K562 (cell line): Measurements from ENCODE around the gene SHOC1. TPM values are rescaled to one million over a fixed set of nuclear protein-coding genes. Genes with fewer than 3 reads are reported as not detected.
A peak's percentile ranks its signal among the peaks of the same experiment; 100 is the strongest.

Source experiments
- ATAC-seq: fragments of 200-7000 bp; cut with Tn5 transposase; 3 replicates; pipeline ENCODE4 v1.9.1; 2020; ENCODE audit warnings: moderate library complexity
- Bru-seq: library from RNA; stranded (reverse); fragments of 400-500 nt; gene quantifications from one replicate; lab custom pipeline; 2021; lab: Mats Ljungman, UMichigan
- BruChase-seq, 2 experiments: library from RNA; stranded (reverse); fragments of 400-500 nt; gene quantifications; one replicate each; lab custom pipeline; 2021; lab: Mats Ljungman, UMichigan
- BruUV-seq: library from RNA; stranded (reverse); fragments of 400-500 nt; replicated peaks from 2 replicates; lab custom pipeline; 2021; lab: Mats Ljungman, UMichigan
- CTCF ChIA-PET: fragments of 300-600 bp; formaldehyde crosslinking; extraction: SDS; loops from one replicate; lab custom pipeline; 2021; ENCODE audit warnings: low intra/inter-chr PET ratio; lab: Yijun Ruan, JAX
- POLR2A ChIA-PET: fragments of 300-600, 350-650 bp; sonication (Branson Sonifier 250); formaldehyde crosslinking; extraction: SDS; loops from one replicate; lab custom pipeline; 2021; ENCODE audit warnings: antibody characterized with exemption, inconsistent platforms; lab: Yijun Ruan, JAX
- DNase-seq, 4 experiments: peaks; one replicate each; pipeline versions ENCODE4 v3.0.0 to v3.0.0-alpha.2; 2011 to 2018; ENCODE audit warnings: low spot score in 3 of 4, mixed read lengths in 3 of 4; ENCODE audit errors: extremely low read depth in 1 of 4
- FAIRE-seq: peaks from 2 replicates; lab custom pipeline; 2011; peaks lifted over from hg19 to GRCh38; lab: Jason Lieb, UNC
- H2AFZ ChIP-seq: 2 replicates; pipeline ENCODE4 v1.6.0; 2011; ENCODE audit warnings: low read depth, low read length, control low read depth, inconsistent platforms
- H3K27ac ChIP-seq: fragments of 200-600 bp; 3 replicates; pipeline ENCODE4 v1.8.0; 2011; ENCODE audit warnings: low read depth, mild to moderate bottlenecking, control low read depth, inconsistent platforms, low read length, moderate library complexity, mixed read lengths; ENCODE audit errors: extremely low read depth
- H3K27me3 ChIP-seq, 2 experiments: fragments of 300-600 bp in 1 of 2; 2 replicates in 1 of 2; 3 replicates in 1 of 2; pipeline versions ENCODE4 v1.6.0 to v1.8.0; 2011; ENCODE audit warnings: inconsistent platforms in 2 of 2, low read length in 2 of 2, mild to moderate bottlenecking in 1 of 2, mixed read lengths in 1 of 2, moderate library complexity in 1 of 2; ENCODE audit not compliant: control insufficient read depth in 2 of 2, insufficient read depth in 2 of 2
- H3K36me3 ChIP-seq: fragments of 300-600 bp; 3 replicates; pipeline ENCODE4 v1.8.0; 2011; ENCODE audit warnings: mild to moderate bottlenecking, low read length, inconsistent platforms; ENCODE audit not compliant: control insufficient read depth, insufficient read depth
- H3K4me1 ChIP-seq, 2 experiments: fragments of 200-600 bp in 1 of 2; replicated peaks in 1 of 2; 2 replicates in 1 of 2; 3 replicates in 1 of 2; pipeline versions ENCODE4 v1.5.1 to v1.8.0; 2011; ENCODE audit warnings: inconsistent platforms in 2 of 2, low read length in 2 of 2, mild to moderate bottlenecking in 1 of 2, mixed read lengths in 1 of 2, moderate library complexity in 1 of 2; ENCODE audit not compliant: control insufficient read depth in 2 of 2, insufficient read depth in 2 of 2
- H3K4me2 ChIP-seq: 2 replicates; pipeline ENCODE4 v1.6.1; 2011; ENCODE audit warnings: low read length, control low read depth, inconsistent platforms, mixed read lengths; ENCODE audit not compliant: insufficient read depth
- H3K4me3 ChIP-seq: fragments of 200-600 bp; sonication (generic), shearing (Covaris generic); 2 replicates; pipeline ENCODE4 v1.5.1; 2016; ENCODE audit warnings: control low read depth, inconsistent platforms
- H3K79me2 ChIP-seq: fragments of 200-600 bp; 3 replicates; pipeline ENCODE4 v1.8.0; 2011; ENCODE audit warnings: low read length, inconsistent platforms; ENCODE audit not compliant: control insufficient read depth, insufficient read depth
- H3K9ac ChIP-seq, 2 experiments: 2 replicates each; pipeline versions ENCODE4 v1.6.0 to v1.6.1; 2011; ENCODE audit warnings: low read depth in 2 of 2, low read length in 2 of 2, control low read depth in 1 of 2, inconsistent platforms in 1 of 2, mild to moderate bottlenecking in 1 of 2, mixed read lengths in 1 of 2; ENCODE audit not compliant: insufficient read depth in 1 of 2
- H3K9me1 ChIP-seq: one replicate; pipeline ENCODE4 v1.6.0; 2011; ENCODE audit warnings: inconsistent platforms, mild to moderate bottlenecking, low read length, moderate library complexity; ENCODE audit not compliant: control insufficient read depth, insufficient read depth
- H3K9me3 ChIP-seq: replicated peaks from 2 replicates; pipeline ENCODE4 v1.5.1; 2011; ENCODE audit warnings: low read depth, low read length, inconsistent platforms; ENCODE audit not compliant: control insufficient read depth, insufficient read depth
- H4K20me1 ChIP-seq: replicated peaks from 2 replicates; pipeline ENCODE4 v1.6.1; 2011; ENCODE audit warnings: low read length, inconsistent platforms, mixed read lengths; ENCODE audit not compliant: control insufficient read depth, insufficient read depth
- BCLAF1 ChIP-seq, 2 experiments: fragments of 450-650 bp in 1 of 2; IDR thresholded peaks; 2 replicates each; pipeline ENCODE4 v1.6.1; 2011 to 2017; ENCODE audit warnings: low read depth in 2 of 2, antibody characterized with exemption in 1 of 2, borderline replicate concordance in 1 of 2, low read length in 1 of 2, mild to moderate bottlenecking in 1 of 2, mixed read lengths in 1 of 2; ENCODE audit not compliant: control insufficient read depth in 1 of 2
- E2F6 ChIP-seq, 2 experiments: IDR thresholded peaks; 2 replicates each; pipeline ENCODE4 v1.6.1; 2011; ENCODE audit warnings: borderline replicate concordance in 1 of 2, control low read depth in 1 of 2, low read depth in 1 of 2, low read length in 1 of 2, mild to moderate bottlenecking in 1 of 2, mixed read lengths in 1 of 2, moderate library complexity in 1 of 2; ENCODE audit not compliant: insufficient read depth in 1 of 2, insufficient read length in 1 of 2, poor library complexity in 1 of 2, severe bottlenecking in 1 of 2; ENCODE audit errors: extremely low read depth in 1 of 2
- GTF2A2 ChIP-seq: IDR thresholded peaks from 2 replicates; pipeline ENCODE4 v1.6.1; 2016; ENCODE audit warnings: mild to moderate bottlenecking, missing genetic modification characterization, missing compliant biosample characterization
- L3MBTL2 ChIP-seq: fragments of 450-650 bp; IDR thresholded peaks from 2 replicates; pipeline ENCODE4 v1.6.1; 2016; ENCODE audit warnings: mild to moderate bottlenecking, moderate library complexity
- RAD51 ChIP-seq: fragments of 450-650 bp; IDR thresholded peaks from 2 replicates; pipeline ENCODE4 v1.7.1; 2016; ENCODE audit warnings: low read depth, mild to moderate bottlenecking, borderline replicate concordance
- USF1 ChIP-seq: sonication (generic); formaldehyde crosslinking; IDR thresholded peaks from 2 replicates; pipeline ENCODE4 v1.9.0; 2022; ENCODE audit warnings: mild to moderate bottlenecking, missing genetic modification reagents
- USF2 ChIP-seq: sonication (generic); formaldehyde crosslinking; IDR thresholded peaks from 2 replicates; pipeline ENCODE4 v1.5.0; 2020; ENCODE audit warnings: missing genetic modification reagents
- ZNF347 ChIP-seq: fragments of 450-650 bp; formaldehyde crosslinking; IDR thresholded peaks from 2 replicates; pipeline ENCODE4 v1.4.0; 2020; ENCODE audit warnings: low read depth, mild to moderate bottlenecking, moderate library complexity
- ZNF583 ChIP-seq: fragments of 250-450 bp; sonication (Bioruptor Pico); IDR thresholded peaks from 2 replicates; pipeline ENCODE4 v1.4.0; 2020
- WGBS: fragments of 100-300 bp; shearing (Covaris generic); methylation state at CpG from one replicate; pipeline ENCODE4 v1.1.6; 2016; ENCODE audit warnings: low coverage, mixed read lengths; ENCODE audit not compliant: insufficient coverage; ENCODE audit errors: missing lambda C conversion rate; 5-methylcytosine and 5-hydroxymethylcytosine counted together
- in situ Hi-C: fragments of 300-500 bp; cut with MboI; formaldehyde crosslinking; loops from 4 replicates; pipeline ENCODE4 v1.15.0; 2018; ENCODE audit warnings: inconsistent platforms, mixed read lengths
- intact Hi-C: fragments of 100-400 bp; cut with micrococcal nuclease; formaldehyde crosslinking; loops from 2 replicates; pipeline ENCODE4 v1.14.2; 2022
- long read RNA-seq, 3 experiments: library from polyadenylated mRNA in 2 of 3; library from RNA in 1 of 3; unstranded in 2 of 3; stranded (forward) in 1 of 3; transcript quantifications; one replicate each; pipeline ENCODE4 v2.0.0, GENCODE V29; 2019 to 2022
- polyA minus RNA-seq, 3 experiments: library from RNA; depleted of rRNA, polyadenylated mRNA; stranded (reverse); fragments of >200 nt; gene quantifications; 2 replicates each; pipeline ENCODE4 v1.2.3, GENCODE V29; 2011
- polyA plus RNA-seq, 8 experiments: library from polyadenylated mRNA; depleted of rRNA in 4 of 8; stranded (reverse) in 5 of 8; unstranded in 3 of 8; fragments of >200 nt; fragmentation: Nextera tagmentation in 2 of 8; fragmentation: Illumina TruSeq in 1 of 8; extraction: Ambion mirVana in 2 of 8; extraction: Trizol in 1 of 8; gene quantifications; 2 replicates each; pipeline versions ENCODE4 v1.2.1 to v1.2.3, GENCODE V29; 2011 to 2014; ENCODE audit warnings: inconsistent platforms in 1 of 8, missing spikeins in 1 of 8
- total RNA-seq, 7 experiments: library from RNA; depleted of rRNA in 6 of 7; stranded (reverse); fragments of >200 nt in 6 of 7; fragmentation: Illumina TruSeq in 2 of 7; extraction: Trizol in 2 of 7; gene quantifications; 2 replicates each; pipeline versions ENCODE4 v1.2.1 to v1.2.3, GENCODE V29; 2011 to 2021; ENCODE audit warnings: low replicate concordance in 1 of 7

SHOC1 gene
- total RNA-seq (2011; cell fraction: chromatin; rRNA removed; ENCODE audit: low replicate concordance): not detected in 2 replicates
- total RNA-seq (2011; cell fraction: nucleolus; rRNA removed): not detected in 2 replicates
- total RNA-seq (2011; cell fraction: nucleoplasm; rRNA removed): not detected in 2 replicates
- total RNA-seq (2014; rRNA removed) (0.09 TPM in 1 of 2 replicates, not detected in the other), total RNA-seq (2014; rRNA removed; fragmentation: Illumina TruSeq; extraction: Trizol) (not detected in 2 replicates), total RNA-seq (2015; rRNA removed; fragmentation: Illumina TruSeq; extraction: Trizol) (not detected in 2 replicates), total RNA-seq (2021) (not detected in 2 replicates), polyA plus RNA-seq (2011; rRNA removed) (not detected in 2 replicates), polyA plus RNA-seq (2014; fragmentation: Illumina TruSeq; extraction: Trizol) (0.03 TPM in 1 of 2 replicates, not detected in the other), polyA plus RNA-seq (2014; fragmentation: Nextera tagmentation; extraction: Ambion mirVana) (under 1 TPM in 1 of 2 experiments, not detected in 1; 0.04 TPM), polyA plus RNA-seq (2014; rRNA removed) (not detected in 2 replicates), polyA minus RNA-seq (2011; rRNA and poly(A)+ RNA removed) (not detected in 2 replicates), Bru-seq, nascent RNA (percentile 6 among the genes with signal in this experiment), BruChase-seq, experiment 1, labeled RNA remaining after a 2-hour chase (percentile 5 among the genes with signal in this experiment), BruChase-seq, experiment 2, labeled RNA remaining after a 6-hour chase (percentile 7 among the genes with signal in this experiment)
- polyA plus RNA-seq (2011; cell fraction: cytosol; rRNA removed): not detected in 2 replicates
- not detected in 2 replicates for polyA plus RNA-seq (2011; cell fraction: nucleus; rRNA removed)
- polyA plus RNA-seq (2012): 0.01 TPM in 1 of 2 replicates, not detected in the other
- polyA minus RNA-seq (2011; cell fraction: cytosol; rRNA and poly(A)+ RNA removed): not detected in 2 replicates
- not detected in 2 replicates for polyA minus RNA-seq (2011; cell fraction: nucleus; rRNA and poly(A)+ RNA removed)
- long read RNA-seq, experiment 1: 0 reads
- long read RNA-seq, experiment 2: 0 reads
- long read RNA-seq, experiment 3: 0 reads

- intact Hi-C loops (no loop called here), in situ Hi-C loops (no loop called here)
- FAIRE-seq (no peak), DNase-seq (no peak), ATAC-seq (no peak)
- WGBS: 55% methylated on average over 29 of the region's 29 CpGs
- H3K36me3 ChIP-seq: no peaks in the 10 kb centered on the region
- H3K79me2 ChIP-seq: no peaks in the 10 kb centered on the region
- H3K27me3 ChIP-seq: no peaks in the 10 kb centered on the region
- no peak within 1 kb of the TSS for H3K4me2 ChIP-seq
- no peaks in the 10 kb centered on the region for H4K20me1 ChIP-seq
- no peak within 1 kb of the TSS for H3K4me3 ChIP-seq
- no peak within 1 kb of the TSS for H3K27ac ChIP-seq
- no TSS peak for BruUV-seq
- H2AFZ ChIP-seq: peak within 1 kb of the TSS; percentile 10; the same call in 1 of the 2 replicates
- H3K9me3 ChIP-seq: no peaks in the 10 kb centered on the region
- CTCF ChIA-PET: no interaction called here
- H3K9me1 ChIP-seq: no peaks in the 10 kb centered on the region
- H3K9ac ChIP-seq: peak within 1 kb of the TSS in 1 of 2 experiments; percentile 52; a peak in 1 of 4 replicates
- peaks cover 0 to 5% of the 10 kb centered on the region in 2 experiments; a peak in 1 of 5 replicates for H3K4me1 ChIP-seq
- POLR2A ChIA-PET: no interaction called here
- TF ChIP-seq BCLAF1 (IDR thresholded peaks at IDR 0.05; ENCODE audit: borderline replicate concordance in 1 of 2, control insufficient read depth in 1 of 2, low read depth in 2 of 2, low read length in 1 of 2) (no peak), L3MBTL2 (0 out of 2 replicates have a peak, but pooled peaks have one; percentile 19), GTF2A2 (tag) (no peak), USF1 (CRISPR knock-in tag) (peak; percentile 23; the same call in 1 of the 2 replicates), ZNF347 (CRISPR knock-in tag) (no peak), USF2 (CRISPR knock-in tag) (peak; percentile 60), RAD51 (peak; percentile 31; the same call in 1 of the 2 replicates), E2F6 (IDR thresholded peaks at IDR 0.05; ENCODE audit: borderline replicate concordance in 1 of 2, extremely low read depth in 1 of 2, insufficient read depth in 1 of 2, insufficient read length in 1 of 2, low read depth in 1 of 2, low read length in 1 of 2, poor library complexity in 1 of 2, severe bottlenecking in 1 of 2) (peak; percentile 19 to 64), ZNF583 (CRISPR knock-in tag) (no peak)
These were observed at the start of gene SHOC1 for GRCh38 chr9:111794835-111795556. Gene SHOC1, minus strand, starts transcription at chr9:111794937. Its CDS starts 3,519 bp downstream, at chr9:111791418.
